Measurements from ENCODE around the gene RYR1.

RYR1 gene

GRCh38 chr19:38583985-38584305 lies 150.5 kb downstream of the RYR1 start:
- no peak for DNase-seq (ENCODE audit: low read depth)
- no peak overlapping the region for H3K4me3 ChIP-seq (ENCODE audit: low read depth, low read length)
- TF ChIP-seq MAX (IDR thresholded peaks at IDR 0.05; ENCODE audit: low read depth, low read length) (no peak), MYC (IDR thresholded peaks at IDR 0.05; ENCODE audit: low read depth, low read length) (no peak), CTCF (IDR thresholded peaks at IDR 0.05; ENCODE audit: low read depth, low read length) (no peak), POLR2A (IDR thresholded peaks at IDR 0.05; ENCODE audit: extremely low read depth, insufficient read length) (no peak)

- no peak overlapping the region for H3K4me3 ChIP-seq (ENCODE audit: low read depth, low read length)
- TF ChIP-seq MAX (IDR thresholded peaks at IDR 0.05; ENCODE audit: low read depth, low read length) (no peak), POLR2A (IDR thresholded peaks at IDR 0.05; ENCODE audit: extremely low read depth, insufficient read length) (no peak), MYC (IDR thresholded peaks at IDR 0.05; ENCODE audit: low read depth, low read length) (no peak), CTCF (IDR thresholded peaks at IDR 0.05; ENCODE audit: low read depth, low read length) (no peak)
- no peak for DNase-seq (ENCODE audit: low read depth)
These were observed 154.1 kb downstream of the RYR1 start for GRCh38 chr19:38587562-38587961.

GRCh38 chr19:38588041-38588440 lies 154.6 kb downstream of the RYR1 start:
- TF ChIP-seq MAX (IDR thresholded peaks at IDR 0.05; ENCODE audit: low read depth, low read length) (no peak), POLR2A (IDR thresholded peaks at IDR 0.05; ENCODE audit: extremely low read depth, insufficient read length) (no peak), MYC (IDR thresholded peaks at IDR 0.05; ENCODE audit: low read depth, low read length) (no peak), CTCF (IDR thresholded peaks at IDR 0.05; ENCODE audit: low read depth, low read length) (no peak)
- no peak overlapping the region for H3K4me3 ChIP-seq (ENCODE audit: low read depth, low read length)
- no peak for DNase-seq (ENCODE audit: low read depth)

GRCh38 chr19:38592940-38593339 lies 159.4 kb downstream of the RYR1 start:
- TF ChIP-seq POLR2A (IDR thresholded peaks at IDR 0.05; ENCODE audit: extremely low read depth, insufficient read length) (no peak), MAX (IDR thresholded peaks at IDR 0.05; ENCODE audit: low read depth, low read length) (no peak), CTCF (IDR thresholded peaks at IDR 0.05; ENCODE audit: low read depth, low read length) (no peak), MYC (IDR thresholded peaks at IDR 0.05; ENCODE audit: low read depth, low read length) (no peak)
- DNase-seq (ENCODE audit: low read depth): no peak
- no peak overlapping the region for H3K4me3 ChIP-seq (ENCODE audit: low read depth, low read length)

GRCh38 chr19:38596057-38596981 lies 162.8 kb downstream of the RYR1 start:
- no peak overlapping the region for H3K4me3 ChIP-seq (ENCODE audit: low read depth, low read length)
- no peak for TF ChIP-seq MYC (IDR thresholded peaks at IDR 0.05; ENCODE audit: low read depth, low read length)
- TF ChIP-seq MAX (IDR thresholded peaks at IDR 0.05; ENCODE audit: low read depth, low read length): no peak
- TF ChIP-seq CTCF (IDR thresholded peaks at IDR 0.05; ENCODE audit: low read depth, low read length): no peak
- no peak for TF ChIP-seq POLR2A (IDR thresholded peaks at IDR 0.05; ENCODE audit: extremely low read depth, insufficient read length)
- DNase-seq (ENCODE audit: low read depth): no peak
